Neural progenitor cell (in vitro differentiated cells): ENCODE measurements around the gene RASL10A. TPM values are rescaled to one million over a fixed set of nuclear protein-coding genes. Genes with fewer than 3 reads are reported as not detected.

Source experiments
- DNase-seq: peaks from one replicate; pipeline ENCODE4 v3.0.0-alpha.2; 2016; ENCODE audit warnings: low spot score
- H2AFZ ChIP-seq: fragments of 200-600 bp; sonication (generic); replicated peaks from 2 replicates; pipeline ENCODE4 v1.6.1; 2016; ENCODE audit warnings: antibody characterized with exemption
- H3F3A ChIP-seq: fragments of 200-600 bp; sonication (generic); 2 replicates; pipeline ENCODE4 v1.6.1; 2016; ENCODE audit warnings: antibody characterized with exemption, low read depth
- H3K27ac ChIP-seq: fragments of 200-600 bp; sonication (generic); 2 replicates; pipeline ENCODE4 v1.5.1; 2016; ENCODE audit warnings: mild to moderate bottlenecking
- H3K27me3 ChIP-seq: fragments of 200-600 bp; sonication (generic); 2 replicates; pipeline ENCODE4 v1.6.1; 2016; ENCODE audit warnings: mild to moderate bottlenecking, moderate library complexity
- H3K36me3 ChIP-seq: fragments of 200-600 bp; sonication (generic); 2 replicates; pipeline ENCODE4 v1.5.1; 2016
- H3K4me1 ChIP-seq: fragments of 200-600 bp; sonication (generic); 2 replicates; pipeline ENCODE4 v1.6.1; 2016; ENCODE audit warnings: mixed run types
- H3K4me2 ChIP-seq: fragments of 200-600 bp; sonication (generic); 2 replicates; pipeline ENCODE4 v1.6.1; 2016
- H3K4me3 ChIP-seq: fragments of 200-600 bp; sonication (generic); 2 replicates; pipeline ENCODE4 v1.5.1; 2016
- H3K79me2 ChIP-seq: fragments of 200-600 bp; sonication (generic); 2 replicates; pipeline ENCODE4 v1.6.1; 2016; ENCODE audit warnings: low read depth
- H3K9ac ChIP-seq: fragments of 200-600 bp; sonication (generic); 2 replicates; pipeline ENCODE4 v1.6.1; 2016
- H3K9me3 ChIP-seq: fragments of 200-600 bp; sonication (generic); 2 replicates; pipeline ENCODE4 v1.5.1; 2016; ENCODE audit warnings: low read depth
- H4K20me1 ChIP-seq: fragments of 200-600 bp; sonication (generic); 2 replicates; pipeline ENCODE4 v1.6.1; 2016; ENCODE audit warnings: low read depth
- H3K27ac Mint-ChIP-seq: 3 replicates; pipeline ENCODE4 v1.8.0; 2021; ENCODE audit warnings: mixed read lengths
- H3K27me3 Mint-ChIP-seq: 2 replicates; pipeline ENCODE4 v1.8.0; 2022; ENCODE audit warnings: low read depth, mild to moderate bottlenecking, inconsistent platforms, moderate library complexity, mixed read lengths; ENCODE audit not compliant: insufficient read depth
- H3K36me3 Mint-ChIP-seq: 3 replicates; pipeline ENCODE4 v1.8.0; 2021; ENCODE audit warnings: mixed read lengths
- H3K4me1 Mint-ChIP-seq: 3 replicates; pipeline ENCODE4 v1.8.0; 2021; ENCODE audit warnings: mixed read lengths
- H3K4me3 Mint-ChIP-seq: 3 replicates; pipeline ENCODE4 v1.8.0; 2021; ENCODE audit warnings: mild to moderate bottlenecking, moderate library complexity, mixed read lengths
- H3K9me3 Mint-ChIP-seq: 3 replicates; pipeline ENCODE4 v1.8.0; 2020; ENCODE audit warnings: mixed read lengths
- EZH2 ChIP-seq: fragments of 200-600 bp; sonication (generic); IDR thresholded peaks from 2 replicates; pipeline ENCODE4 v1.6.1; 2017; ENCODE audit warnings: antibody characterized with exemption, mild to moderate bottlenecking, moderate library complexity
- EZH2phosphoT487 ChIP-seq: fragments of 200-600 bp; sonication (generic); IDR thresholded peaks from 2 replicates; pipeline ENCODE4 v1.6.1; 2017; ENCODE audit warnings: antibody characterized with exemption
- total RNA-seq: library from RNA; depleted of rRNA; stranded (reverse); fragments of >200 nt; gene quantifications from 2 replicates; pipeline ENCODE4 v1.2.3, GENCODE V29; 2015; ENCODE audit warnings: low replicate concordance
- TF ChIP-seq, protein P1 (sequence below): fragments of 200-600 bp; sonication (generic); IDR thresholded peaks from 2 replicates; pipeline ENCODE4 v1.5.1; 2017; ENCODE audit warnings: antibody characterized with exemption, mild to moderate bottlenecking

Gene RASL10A
- total RNA-seq, 1 donor from 2014 or later, result 0.26 TPM

DNA sequence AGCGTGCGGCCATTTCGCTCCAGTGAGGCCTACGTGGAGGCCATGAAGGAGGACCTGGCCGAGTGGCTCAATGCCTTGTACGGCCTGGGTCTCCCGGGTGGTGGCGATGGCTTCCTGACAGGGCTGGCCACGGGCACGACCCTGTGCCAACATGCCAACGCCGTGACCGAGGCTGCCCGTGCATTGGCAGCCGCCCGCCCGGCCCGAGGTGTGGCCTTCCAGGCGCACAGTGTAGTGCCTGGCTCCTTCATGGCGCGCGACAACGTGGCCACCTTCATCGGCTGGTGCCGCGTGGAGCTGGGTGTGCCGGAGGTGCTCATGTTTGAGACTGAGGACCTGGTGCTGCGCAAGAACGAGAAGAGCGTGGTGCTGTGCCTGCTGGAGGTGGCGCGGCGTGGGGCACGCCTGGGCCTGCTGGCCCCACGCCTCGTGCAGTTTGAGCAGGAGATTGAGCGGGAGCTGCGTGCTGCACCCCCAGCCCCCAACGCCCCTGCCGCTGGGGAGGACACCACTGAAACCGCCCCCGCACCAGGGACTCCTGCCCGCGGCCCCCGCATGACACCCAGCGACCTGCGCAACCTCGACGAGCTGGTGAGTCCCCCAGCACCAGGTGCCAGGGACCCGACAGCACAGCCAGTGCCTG lies 7.2 kb downstream of the RASL10A start:
- H4K20me1 ChIP-seq, result peaks cover 15% of the 10 kb centered on the region
- H3K27me3 ChIP-seq, result peaks cover 27% of the 10 kb centered on the region
- Mint-ChIP-seq H3K27me3 (peaks cover 14% of the 10 kb centered on the region), H3K27ac (no peak overlapping the region), H3K36me3 (no peaks in the 10 kb centered on the region), H3K4me1 (peaks cover 45% of the 10 kb centered on the region), H3K9me3 (no peaks in the 10 kb centered on the region), H3K4me3 (peak overlapping the region; percentile 52)
- no peaks in the 10 kb centered on the region for H3K9me3 ChIP-seq
- H3K4me1 ChIP-seq, result peaks cover 13% of the 10 kb centered on the region
- no peak for TF ChIP-seq EZH2phosphoT487
- TF ChIP-seq EZH2, result no peak
- TF ChIP-seq, protein P1, sequence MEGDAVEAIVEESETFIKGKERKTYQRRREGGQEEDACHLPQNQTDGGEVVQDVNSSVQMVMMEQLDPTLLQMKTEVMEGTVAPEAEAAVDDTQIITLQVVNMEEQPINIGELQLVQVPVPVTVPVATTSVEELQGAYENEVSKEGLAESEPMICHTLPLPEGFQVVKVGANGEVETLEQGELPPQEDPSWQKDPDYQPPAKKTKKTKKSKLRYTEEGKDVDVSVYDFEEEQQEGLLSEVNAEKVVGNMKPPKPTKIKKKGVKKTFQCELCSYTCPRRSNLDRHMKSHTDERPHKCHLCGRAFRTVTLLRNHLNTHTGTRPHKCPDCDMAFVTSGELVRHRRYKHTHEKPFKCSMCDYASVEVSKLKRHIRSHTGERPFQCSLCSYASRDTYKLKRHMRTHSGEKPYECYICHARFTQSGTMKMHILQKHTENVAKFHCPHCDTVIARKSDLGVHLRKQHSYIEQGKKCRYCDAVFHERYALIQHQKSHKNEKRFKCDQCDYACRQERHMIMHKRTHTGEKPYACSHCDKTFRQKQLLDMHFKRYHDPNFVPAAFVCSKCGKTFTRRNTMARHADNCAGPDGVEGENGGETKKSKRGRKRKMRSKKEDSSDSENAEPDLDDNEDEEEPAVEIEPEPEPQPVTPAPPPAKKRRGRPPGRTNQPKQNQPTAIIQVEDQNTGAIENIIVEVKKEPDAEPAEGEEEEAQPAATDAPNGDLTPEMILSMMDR, result no peak
- no peaks in the 10 kb centered on the region for H3K36me3 ChIP-seq
- H3K79me2 ChIP-seq, result no peaks in the 10 kb centered on the region
- H3K4me2 ChIP-seq, result no peak overlapping the region
- H3F3A ChIP-seq, result peaks cover 17% of the 10 kb centered on the region
- H3K4me3 ChIP-seq, result no peak overlapping the region
- H3K27ac ChIP-seq, result no peak overlapping the region
- H2AFZ ChIP-seq, result no peak overlapping the region
- DNase-seq, result no peak
- H3K9ac ChIP-seq, result no peak overlapping the region

- Histone ChIP-seq H3K9ac (no peak overlapping the region), H4K20me1 (peaks cover 14% of the 10 kb centered on the region), H3K27ac (no peak overlapping the region), H3K27me3 (peaks cover 21% of the 10 kb centered on the region), H3K4me1 (peaks cover 13% of the 10 kb centered on the region), H3K9me3 (no peaks in the 10 kb centered on the region), H3K36me3 (no peaks in the 10 kb centered on the region), H2AFZ (no peak overlapping the region), H3K4me3 (peak overlapping the region; percentile 61), H3K79me2 (no peaks in the 10 kb centered on the region), H3F3A (peaks cover 17% of the 10 kb centered on the region), H3K4me2 (peak overlapping the region; percentile 84)
- Mint-ChIP-seq H3K4me3 (peak overlapping the region; percentile 92), H3K4me1 (peaks cover 42% of the 10 kb centered on the region), H3K36me3 (no peaks in the 10 kb centered on the region), H3K27me3 (peaks cover 14% of the 10 kb centered on the region), H3K27ac (no peak overlapping the region), H3K9me3 (no peaks in the 10 kb centered on the region)
- peak; percentile 21 for DNase-seq
- TF ChIP-seq EZH2 (no peak), EZH2phosphoT487 (no peak)
- TF ChIP-seq, protein P1, result no peak
Observed at GRCh38 chr22:29307596-29308147, 7.8 kb downstream of the RASL10A start.

DNA sequence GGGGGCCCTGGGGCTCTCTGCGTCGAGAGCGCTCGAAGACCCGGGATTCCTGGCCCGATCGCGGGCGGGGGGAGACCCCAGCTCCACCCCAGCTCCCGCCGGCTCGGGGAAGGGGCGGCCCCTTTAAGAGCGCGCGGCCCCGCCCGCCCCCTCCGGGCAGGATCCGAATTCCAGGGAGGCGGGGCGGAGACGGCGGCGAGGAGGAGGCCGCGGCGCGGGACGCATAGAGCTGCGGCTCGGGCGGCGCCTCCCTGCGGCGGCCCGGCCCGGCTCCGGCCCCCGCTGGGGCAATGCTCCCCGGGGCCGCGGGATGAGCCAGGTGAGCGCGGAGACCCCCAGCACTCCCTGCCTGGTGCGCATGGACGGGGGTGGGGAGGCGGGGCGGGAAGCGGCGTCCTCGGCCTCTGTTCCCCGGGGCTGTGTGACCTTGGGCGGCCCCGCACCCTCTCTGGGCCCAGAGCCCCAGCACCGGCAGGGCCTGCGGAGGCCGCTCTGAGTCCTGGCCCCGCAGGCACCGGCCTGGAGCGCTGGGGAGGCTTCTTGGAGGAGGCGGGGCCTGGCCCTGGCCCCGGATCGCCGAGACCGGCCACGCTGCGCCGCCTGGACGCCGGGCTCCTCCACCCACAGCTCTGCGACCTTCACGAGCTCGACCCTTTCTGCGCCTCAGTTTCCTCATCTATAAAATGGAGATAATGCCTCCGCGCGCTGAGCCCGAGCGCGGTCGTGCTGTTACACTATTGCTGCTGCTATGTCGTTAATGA lies 8.5 kb downstream of the RASL10A start:
- H3K36me3 ChIP-seq, result no peaks in the 10 kb centered on the region
- H3K4me2 ChIP-seq, result peak overlapping the region; percentile 84
- peak; percentile 95 for DNase-seq
- H3K4me1 ChIP-seq, result peaks cover 13% of the 10 kb centered on the region
- no peaks in the 10 kb centered on the region for H3K9me3 ChIP-seq
- H3K4me3 ChIP-seq, result peak overlapping the region; percentile 61
- peaks cover 10% of the 10 kb centered on the region for H4K20me1 ChIP-seq
- no peak overlapping the region for H3K9ac ChIP-seq
- peaks cover 37% of the 10 kb centered on the region for H3K4me1 Mint-ChIP-seq
- peaks cover 11% of the 10 kb centered on the region for H3K27me3 Mint-ChIP-seq
- no peaks in the 10 kb centered on the region for H3K36me3 Mint-ChIP-seq
- H3K4me3 Mint-ChIP-seq, result peak overlapping the region; percentile 92
- peak overlapping the region; percentile 84 for H2AFZ ChIP-seq
- H3K27me3 ChIP-seq, result peaks cover 14% of the 10 kb centered on the region
- TF ChIP-seq, protein P1, result peak; percentile 17
- TF ChIP-seq EZH2phosphoT487 (no peak), EZH2 (no peak)
- H3K27ac ChIP-seq, result no peak overlapping the region
- no peak overlapping the region for H3K27ac Mint-ChIP-seq
- H3F3A ChIP-seq, result peaks cover 19% of the 10 kb centered on the region
- no peaks in the 10 kb centered on the region for H3K79me2 ChIP-seq
- no peaks in the 10 kb centered on the region for H3K9me3 Mint-ChIP-seq
